Activated T-cell treated with anti-CD3 and anti-CD28 coated beads, Interleukin-2, amount 50 U/mL, for 1 hour (primary cell): ENCODE measurements around the gene OTUB2.

ENCODE experiments used
- DNase-seq: peaks from one replicate; pipeline ENCODE4 v3.0.0-alpha.2; 2020

OTUB2 gene

GRCh38 chr14:94042433-94043091, 16.4 kb downstream of the OTUB2 start:
- no peak for DNase-seq

- DNase-seq = no peak
Measured at GRCh38 chr14:94043111-94043755, 17.1 kb downstream of the OTUB2 start.

GRCh38 chr14:94043756-94044475, 17.8 kb downstream of the OTUB2 start:
- no peak for DNase-seq

GRCh38 chr14:94044476-94045091, 18.4 kb downstream of the OTUB2 start:
- DNase-seq = peak; percentile 15

GRCh38 chr14:94045101-94045500, 19.0 kb downstream of the OTUB2 start:
- peak; percentile 1 for DNase-seq

- DNase-seq = no peak
Measured at GRCh38 chr14:94045563-94046345, 19.6 kb downstream of the OTUB2 start.

- DNase-seq = no peak
Measured at GRCh38 chr14:94046696-94047250, 20.6 kb downstream of the OTUB2 start.

- no peak for DNase-seq
Measured at GRCh38 chr14:94047581-94047980, 21.4 kb downstream of the OTUB2 start.

GRCh38 chr14:94048691-94049624, 22.8 kb downstream of the OTUB2 start:
- no peak for DNase-seq

- DNase-seq = no peak
Measured at GRCh38 chr14:94049625-94050023, 23.5 kb downstream of the OTUB2 start.

- DNase-seq = no peak
Measured at GRCh38 chr14:94050231-94050880, 24.2 kb downstream of the OTUB2 start.

- no peak for DNase-seq
Measured at GRCh38 chr14:94051115-94051514, 25.0 kb downstream of the OTUB2 start.

- DNase-seq = no peak
Measured at GRCh38 chr14:94051779-94052178, 25.6 kb downstream of the OTUB2 start.

GRCh38 chr14:94052199-94052598, 26.1 kb downstream of the OTUB2 start:
- DNase-seq = no peak

GRCh38 chr14:94052662-94053061, 26.5 kb downstream of the OTUB2 start:
- no peak for DNase-seq

- no peak for DNase-seq
Measured at GRCh38 chr14:94054401-94054800, 28.3 kb downstream of the OTUB2 start.

- DNase-seq = no peak
Measured at GRCh38 chr14:94054936-94055335, 28.8 kb downstream of the OTUB2 start.

GRCh38 chr14:94056579-94057308, 30.6 kb downstream of the OTUB2 start:
- no peak for DNase-seq

- no peak for DNase-seq
Measured at GRCh38 chr14:94058128-94058673, 32.1 kb downstream of the OTUB2 start.

GRCh38 chr14:94058674-94059138, 32.6 kb downstream of the OTUB2 start:
- no peak for DNase-seq
